ENCODE measurements around the gene KIFAP3. TPM values are rescaled to one million over a fixed set of nuclear protein-coding genes. Genes with fewer than 3 reads are reported as not detected.

The KIFAP3 gene
- total RNA-seq, 2 experiments from 2014 or later, result 10.5 to 12.5 TPM

DNA sequence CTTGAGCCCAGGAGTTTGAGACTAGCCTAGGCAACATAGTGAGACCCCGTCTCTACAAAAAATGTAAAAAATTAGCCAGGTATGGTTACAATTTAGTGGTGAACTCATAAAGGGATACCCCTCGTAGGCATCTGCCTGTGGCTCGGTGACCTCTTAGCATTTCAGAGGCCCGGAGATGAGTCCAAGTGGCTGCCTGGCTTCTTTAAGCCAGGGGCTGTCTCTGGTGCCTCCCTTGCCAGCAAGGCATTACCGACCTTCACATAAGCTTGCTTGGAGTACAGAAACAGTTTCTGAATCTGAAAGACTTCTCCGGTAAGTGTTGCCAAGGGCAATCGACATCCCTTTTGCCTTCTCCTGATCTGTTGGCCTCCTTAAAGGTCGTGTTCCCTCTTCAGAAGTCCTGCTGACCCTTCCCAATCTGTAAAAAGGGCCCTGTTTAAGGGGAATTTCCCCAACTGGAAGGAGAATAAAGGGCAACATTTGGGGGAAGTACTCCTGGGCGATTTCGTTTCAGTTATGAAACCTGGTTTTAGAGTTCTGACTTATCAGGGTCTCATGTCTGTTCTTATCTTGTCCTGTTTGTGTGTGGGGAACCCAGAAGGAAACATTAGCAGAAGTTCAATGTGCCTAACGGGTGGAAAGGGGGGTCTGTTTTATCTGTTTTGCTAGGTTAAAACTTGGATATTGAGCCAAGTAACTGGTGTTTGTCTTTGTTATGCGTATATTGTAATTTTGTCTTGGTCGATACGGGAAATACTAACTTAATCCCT, 32.9 kb downstream of the KIFAP3 start:
- intact Hi-C loops (cut with micrococcal nuclease; ENCODE audit: unreplicated experiment), result no loop called here
- no peaks in the 10 kb centered on the region for H3K9me2 ChIP-seq (ENCODE audit: insufficient read depth, low read length)
- DNase-seq (ENCODE audit: low spot score), result no peak
- H3K36me3 ChIP-seq (ENCODE audit: insufficient read depth, low read length), result no peaks in the 10 kb centered on the region
- H2AFZ ChIP-seq (ENCODE audit: low read length), result no peak overlapping the region
- no peak overlapping the region for H3K27ac ChIP-seq (ENCODE audit: low read depth, low read length, poor library complexity, severe bottlenecking)
- H4K20me1 ChIP-seq (ENCODE audit: insufficient read depth, low read length), result no peaks in the 10 kb centered on the region
- no peaks in the 10 kb centered on the region for H3K9me3 ChIP-seq (ENCODE audit: low read length)
- no TSS peak for BruUV-seq (replicated peaks)
- POLR2A ChIA-PET, result no interaction called here
- TF ChIP-seq, protein P1, sequence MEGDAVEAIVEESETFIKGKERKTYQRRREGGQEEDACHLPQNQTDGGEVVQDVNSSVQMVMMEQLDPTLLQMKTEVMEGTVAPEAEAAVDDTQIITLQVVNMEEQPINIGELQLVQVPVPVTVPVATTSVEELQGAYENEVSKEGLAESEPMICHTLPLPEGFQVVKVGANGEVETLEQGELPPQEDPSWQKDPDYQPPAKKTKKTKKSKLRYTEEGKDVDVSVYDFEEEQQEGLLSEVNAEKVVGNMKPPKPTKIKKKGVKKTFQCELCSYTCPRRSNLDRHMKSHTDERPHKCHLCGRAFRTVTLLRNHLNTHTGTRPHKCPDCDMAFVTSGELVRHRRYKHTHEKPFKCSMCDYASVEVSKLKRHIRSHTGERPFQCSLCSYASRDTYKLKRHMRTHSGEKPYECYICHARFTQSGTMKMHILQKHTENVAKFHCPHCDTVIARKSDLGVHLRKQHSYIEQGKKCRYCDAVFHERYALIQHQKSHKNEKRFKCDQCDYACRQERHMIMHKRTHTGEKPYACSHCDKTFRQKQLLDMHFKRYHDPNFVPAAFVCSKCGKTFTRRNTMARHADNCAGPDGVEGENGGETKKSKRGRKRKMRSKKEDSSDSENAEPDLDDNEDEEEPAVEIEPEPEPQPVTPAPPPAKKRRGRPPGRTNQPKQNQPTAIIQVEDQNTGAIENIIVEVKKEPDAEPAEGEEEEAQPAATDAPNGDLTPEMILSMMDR (conservative IDR thresholded peaks at IDR 0.05; ENCODE audit: low read length), result no peak
- TF ChIP-seq EZH2phosphoT487 (IDR thresholded peaks at IDR 0.05; ENCODE audit: borderline replicate concordance, low read depth, low read length), result no peak
- H3K4me1 ChIP-seq (ENCODE audit: insufficient read depth, low read length, poor library complexity, severe bottlenecking), result no peaks in the 10 kb centered on the region
- H3K79me2 ChIP-seq (ENCODE audit: insufficient read depth, low read depth, low read length), result no peaks in the 10 kb centered on the region
- H3K4me2 ChIP-seq (ENCODE audit: low read length), result no peak overlapping the region
- CTCF ChIA-PET (ENCODE audit: unreplicated experiment), result no interaction called here
- no peak overlapping the region for H3K4me3 ChIP-seq (ENCODE audit: low read depth, low read length, poor library complexity, severe bottlenecking)

DNA sequence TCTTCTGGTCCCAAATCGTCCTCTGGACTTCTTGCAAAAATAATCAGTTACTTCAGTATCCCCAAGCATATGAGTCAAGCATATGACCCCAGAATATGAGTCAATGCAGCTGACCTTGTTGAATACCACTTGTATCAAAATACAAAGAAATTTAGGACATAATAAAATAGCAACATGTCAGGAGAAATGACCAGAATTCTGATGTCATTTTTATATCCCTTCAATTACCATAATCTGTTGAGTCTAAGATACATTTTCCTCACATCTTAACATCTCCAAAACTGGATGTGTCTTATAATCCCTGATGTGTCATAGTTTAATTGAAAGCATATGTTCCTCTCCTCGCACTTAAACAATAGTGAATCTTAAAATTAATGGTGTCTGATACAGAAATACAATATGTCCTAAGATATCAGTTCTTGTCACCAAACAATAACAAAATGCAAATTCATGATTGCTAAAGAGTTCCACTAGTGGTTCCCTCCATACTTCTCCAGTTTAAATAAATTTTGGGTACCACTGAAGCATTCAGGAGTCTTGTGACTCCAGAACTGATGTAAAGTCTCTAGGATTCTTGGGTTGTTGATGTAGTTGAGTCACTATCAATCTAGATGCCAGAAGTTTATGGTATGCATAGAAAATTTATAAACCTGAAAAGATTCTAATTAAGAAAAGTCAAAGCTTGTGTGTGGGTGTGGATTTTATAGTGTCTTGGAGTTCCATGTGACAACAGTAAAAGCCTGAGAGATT, 41.8 kb downstream of the KIFAP3 start:
- peaks cover under 1% of the 10 kb centered on the region; the same call in 1 of the 2 replicates for H3K9me3 ChIP-seq (ENCODE audit: low read length)
- H3K27ac ChIP-seq (ENCODE audit: low read depth, low read length, poor library complexity, severe bottlenecking), result no peak overlapping the region
- H3K4me2 ChIP-seq (ENCODE audit: low read length), result no peak overlapping the region
- no peaks in the 10 kb centered on the region for H3K9me2 ChIP-seq (ENCODE audit: insufficient read depth, low read length)
- no peaks in the 10 kb centered on the region for H4K20me1 ChIP-seq (ENCODE audit: insufficient read depth, low read length)
- intact Hi-C loops (cut with micrococcal nuclease; ENCODE audit: unreplicated experiment), result no loop called here
- no peaks in the 10 kb centered on the region for H3K79me2 ChIP-seq (ENCODE audit: insufficient read depth, low read depth, low read length)
- H3K36me3 ChIP-seq (ENCODE audit: insufficient read depth, low read length), result no peaks in the 10 kb centered on the region
- H2AFZ ChIP-seq (ENCODE audit: low read length), result no peak overlapping the region
- no peak for DNase-seq (ENCODE audit: low spot score)
- ChIA-PET CTCF (ENCODE audit: unreplicated experiment) (no interaction called here), POLR2A (no interaction called here)
- BruUV-seq (replicated peaks), result no TSS peak
- no peak overlapping the region for H3K4me3 ChIP-seq (ENCODE audit: low read depth, low read length, poor library complexity, severe bottlenecking)
- TF ChIP-seq, protein P1 (conservative IDR thresholded peaks at IDR 0.05; ENCODE audit: low read length), result no peak
- TF ChIP-seq EZH2phosphoT487 (IDR thresholded peaks at IDR 0.05; ENCODE audit: borderline replicate concordance, low read depth, low read length), result no peak
- H3K4me1 ChIP-seq (ENCODE audit: insufficient read depth, low read length, poor library complexity, severe bottlenecking), result no peaks in the 10 kb centered on the region

GRCh38 chr1:170030212-170030611, 44.3 kb downstream of the KIFAP3 start:
- no TSS peak for BruUV-seq (replicated peaks)
- no peak overlapping the region for H3K4me3 ChIP-seq (ENCODE audit: low read depth, low read length, poor library complexity, severe bottlenecking)
- no peak overlapping the region for H2AFZ ChIP-seq (ENCODE audit: low read length)
- CTCF ChIA-PET (ENCODE audit: unreplicated experiment), result no interaction called here
- no peak overlapping the region for H3K27ac ChIP-seq (ENCODE audit: low read depth, low read length, poor library complexity, severe bottlenecking)
- no peaks in the 10 kb centered on the region for H3K36me3 ChIP-seq (ENCODE audit: insufficient read depth, low read length)
- H3K79me2 ChIP-seq (ENCODE audit: insufficient read depth, low read depth, low read length), result no peaks in the 10 kb centered on the region
- peaks cover 5% of the 10 kb centered on the region; the same call in 1 of the 2 replicates for H3K9me3 ChIP-seq (ENCODE audit: low read length)
- POLR2A ChIA-PET, result interaction anchor here (0.5 kb wide), 1 partner anchor 20 kb away, joined by 3 read pairs; no protein-coding TSS in a partner anchor
- no peaks in the 10 kb centered on the region for H4K20me1 ChIP-seq (ENCODE audit: insufficient read depth, low read length)
- no peaks in the 10 kb centered on the region for H3K9me2 ChIP-seq (ENCODE audit: insufficient read depth, low read length)
- intact Hi-C loops (cut with micrococcal nuclease; ENCODE audit: unreplicated experiment), result no loop called here
- DNase-seq (ENCODE audit: low spot score), result no peak
- no peak overlapping the region for H3K4me2 ChIP-seq (ENCODE audit: low read length)
- TF ChIP-seq EZH2phosphoT487 (IDR thresholded peaks at IDR 0.05; ENCODE audit: borderline replicate concordance, low read depth, low read length), result no peak
- TF ChIP-seq, protein P1 (conservative IDR thresholded peaks at IDR 0.05; ENCODE audit: low read length), result no peak
- no peaks in the 10 kb centered on the region for H3K4me1 ChIP-seq (ENCODE audit: insufficient read depth, low read length, poor library complexity, severe bottlenecking)

All from OCI-LY7 (cell line).